HepG2 (cell line): Measurements from ENCODE around the gene TK2. TPM values are rescaled to one million over a fixed set of nuclear protein-coding genes. Genes with fewer than 3 reads are reported as not detected.
A peak's percentile ranks its signal among the peaks of the same experiment; 100 is the strongest.

Source experiments
- CCAR2 ChIP-seq: fragments of 200-400 bp; formaldehyde crosslinking; optimal IDR thresholded peaks from 2 replicates; pipeline ENCODE3; 2018; ENCODE audit warnings: low read depth, mild to moderate bottlenecking, low read length, moderate library complexity
- HNRNPK ChIP-seq: fragments of 200-400 bp; formaldehyde crosslinking; IDR thresholded peaks from 2 replicates; pipeline ENCODE4 v1.6.1; 2018; ENCODE audit warnings: low read length, low read depth, moderate library complexity, mild to moderate bottlenecking; ENCODE audit not compliant: poor library complexity, severe bottlenecking
- KLF12 ChIP-seq: sonication (generic); formaldehyde crosslinking; IDR thresholded peaks from 2 replicates; pipeline ENCODE4 v1.4.0; 2020; ENCODE audit warnings: missing genetic modification reagents, borderline replicate concordance
- MAFG ChIP-seq: sonication (generic); formaldehyde crosslinking; IDR thresholded peaks from 2 replicates; pipeline ENCODE4 v1.5.1; 2020; ENCODE audit warnings: mild to moderate bottlenecking, missing genetic modification reagents
- MAFK ChIP-seq, 2 experiments: IDR thresholded peaks in 1 of 2; conservative IDR thresholded peaks in 1 of 2; 2 replicates each; pipeline ENCODE4 v1.6.1; 2011; ENCODE audit warnings: improper control_type of control experiment in 2 of 2, low read length in 2 of 2
- MATR3 ChIP-seq: sonication (generic); formaldehyde crosslinking; IDR thresholded peaks from 2 replicates; pipeline ENCODE4 v1.4.0; 2020; ENCODE audit warnings: missing genetic modification reagents
- MLXIP ChIP-seq: sonication (generic); formaldehyde crosslinking; IDR thresholded peaks from 2 replicates; pipeline ENCODE4 v1.9.0; 2021; ENCODE audit warnings: missing genetic modification reagents, borderline replicate concordance
- POLR2A ChIP-seq, 2 experiments: IDR thresholded peaks; 2 replicates each; pipeline ENCODE4 v1.6.1; 2011; ENCODE audit warnings: low read depth in 2 of 2, low read length in 2 of 2, mild to moderate bottlenecking in 1 of 2, moderate library complexity in 1 of 2; ENCODE audit not compliant: insufficient read depth in 1 of 2
- SRF ChIP-seq: IDR thresholded peaks from 2 replicates; pipeline ENCODE4 v1.6.1; 2011; ENCODE audit warnings: mild to moderate bottlenecking, low read depth, low read length, moderate library complexity
- TBL1XR1 ChIP-seq: fragments of 150-350 bp; IDR thresholded peaks from 2 replicates; pipeline ENCODE4 v1.6.1; 2014; ENCODE audit warnings: borderline replicate concordance, low read length; ENCODE audit not compliant: partially characterized antibody
- TCF12 ChIP-seq, 2 experiments: fragments of 450-650 bp in 1 of 2; sonication (generic) in 1 of 2; formaldehyde crosslinking in 1 of 2; IDR thresholded peaks; 2 replicates each; pipeline versions ENCODE4 v1.6.1 to v1.8.0; 2017 to 2022; ENCODE audit warnings: antibody characterized with exemption in 1 of 2, mild to moderate bottlenecking in 1 of 2, missing genetic modification reagents in 1 of 2, moderate library complexity in 1 of 2
- TRIM22 ChIP-seq: fragments of 450-650 bp; IDR thresholded peaks from 2 replicates; pipeline ENCODE4 v1.6.1; 2017
- YEATS2 ChIP-seq: sonication (generic); formaldehyde crosslinking; IDR thresholded peaks from 2 replicates; pipeline ENCODE4 v1.4.0; 2020; ENCODE audit warnings: missing genetic modification reagents, borderline replicate concordance
- ZNF33B ChIP-seq: sonication (generic); formaldehyde crosslinking; IDR thresholded peaks from 2 replicates; pipeline ENCODE4 v1.5.1; 2020; ENCODE audit warnings: mild to moderate bottlenecking, missing genetic modification reagents
- ZNF577 ChIP-seq: sonication (generic); formaldehyde crosslinking; IDR thresholded peaks from 2 replicates; pipeline ENCODE4 v1.4.0; 2020; ENCODE audit warnings: mild to moderate bottlenecking, low read depth, missing genetic modification reagents, borderline replicate concordance
- polyA plus RNA-seq, 8 experiments: library from polyadenylated mRNA; depleted of rRNA in 3 of 8; stranded (reverse) in 7 of 8; unstranded in 1 of 8; fragments of >200 nt; fragmentation: Illumina TruSeq in 4 of 8; extraction: Trizol in 4 of 8; gene quantifications; 2 replicates each; pipeline versions ENCODE4 v1.2.1 to v1.2.3, GENCODE V29; 2011 to 2016; ENCODE audit warnings: low read depth in 4 of 8, missing spikeins in 1 of 8, mixed read lengths in 1 of 8; ENCODE audit not compliant: insufficient read depth in 1 of 8
- total RNA-seq, 5 experiments: library from RNA; depleted of rRNA; stranded (reverse); fragments of >200 nt; fragmentation: Illumina TruSeq; extraction: Trizol; gene quantifications; 2 replicates each; pipeline ENCODE4 v1.2.3, GENCODE V29; 2016; ENCODE audit warnings: low read depth in 1 of 5
- TF ChIP-seq, protein P1 (sequence below): sonication (generic); formaldehyde crosslinking; IDR thresholded peaks from 2 replicates; pipeline ENCODE4 v1.9.0; 2022; ENCODE audit warnings: missing genetic modification reagents, mild to moderate bottlenecking, borderline replicate concordance

The TK2 gene
- total and polyA plus RNA-seq, 2 of the 13 experiments (the other 11 are each of a cell fraction or from before 2014, with no cell fraction given): 18.7 to 21.0 TPM

DNA sequence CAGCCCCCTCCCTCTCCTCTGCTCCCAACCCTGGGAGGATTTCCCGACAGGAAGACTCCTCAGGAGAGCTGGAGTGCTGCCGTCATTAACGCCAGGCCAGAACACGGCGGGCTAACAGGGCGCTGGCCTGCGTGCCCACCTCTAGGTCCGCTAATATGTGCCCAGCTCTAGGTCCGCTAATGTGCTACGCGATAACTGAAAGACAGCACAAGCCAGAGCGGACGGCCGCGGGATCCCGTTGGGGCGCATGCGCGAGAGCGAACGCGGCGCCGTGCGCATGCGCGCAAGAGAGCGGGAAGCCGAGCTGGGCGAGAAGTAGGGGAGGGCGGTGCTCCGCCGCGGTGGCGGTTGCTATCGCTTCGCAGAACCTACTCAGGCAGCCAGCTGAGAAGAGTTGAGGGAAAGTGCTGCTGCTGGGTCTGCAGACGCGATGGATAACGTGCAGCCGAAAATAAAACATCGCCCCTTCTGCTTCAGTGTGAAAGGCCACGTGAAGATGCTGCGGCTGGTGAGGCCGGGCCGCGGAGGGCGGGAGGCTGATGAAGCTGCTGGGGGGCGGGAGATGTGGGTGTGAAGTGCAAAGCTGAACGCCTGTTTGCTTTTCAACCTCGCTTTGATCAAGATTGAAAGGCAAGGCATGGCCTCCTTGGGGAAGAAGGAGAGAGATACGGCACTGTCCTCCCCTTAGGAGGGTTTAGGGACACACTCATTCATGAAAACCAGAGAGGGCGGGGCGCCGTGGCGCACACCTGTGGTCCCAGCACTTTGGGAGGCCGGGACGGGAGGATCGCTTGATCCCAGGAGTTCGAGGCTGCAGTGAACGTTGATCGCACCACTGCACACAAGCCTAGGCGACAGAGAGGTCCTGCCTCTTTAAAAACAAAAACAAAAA, 2.6 kb upstream of the TK2 start, which contains the start of gene CKLF (continued):
- no peak for TF ChIP-seq TCF12 (IDR thresholded peaks at IDR 0.05)
- TF ChIP-seq TCF12 (CRISPR knock-in tag; IDR thresholded peaks at IDR 0.05): no peak; the same call in none of the 2 replicates
- TF ChIP-seq MAFG: no peak
- TF ChIP-seq ZNF577 (CRISPR knock-in tag): peak; percentile 96; the same call in 1 of the 2 replicates
- no peak for TF ChIP-seq TRIM22
- no peak for TF ChIP-seq MAFK (conservative IDR thresholded peaks at IDR 0.05 in 1 of 2, IDR thresholded peaks at IDR 0.05 in 1 of 2; ENCODE audit: low read length in 2 of 2)
- peak; percentile 87 to 97 for TF ChIP-seq POLR2A (IDR thresholded peaks at IDR 0.05; ENCODE audit: insufficient read depth in 1 of 2, low read depth in 2 of 2, low read length in 2 of 2)
- TF ChIP-seq KLF12 (CRISPR knock-in tag): peak; percentile 93
- TF ChIP-seq TBL1XR1: peak; percentile 64
- TF ChIP-seq ZNF33B (CRISPR knock-in tag): peak; percentile 100
- no peak for TF ChIP-seq SRF
- TF ChIP-seq CCAR2: peak; percentile 62
- TF ChIP-seq MLXIP: peak; percentile 86; the same call in 1 of the 2 replicates
- TF ChIP-seq, protein P1, sequence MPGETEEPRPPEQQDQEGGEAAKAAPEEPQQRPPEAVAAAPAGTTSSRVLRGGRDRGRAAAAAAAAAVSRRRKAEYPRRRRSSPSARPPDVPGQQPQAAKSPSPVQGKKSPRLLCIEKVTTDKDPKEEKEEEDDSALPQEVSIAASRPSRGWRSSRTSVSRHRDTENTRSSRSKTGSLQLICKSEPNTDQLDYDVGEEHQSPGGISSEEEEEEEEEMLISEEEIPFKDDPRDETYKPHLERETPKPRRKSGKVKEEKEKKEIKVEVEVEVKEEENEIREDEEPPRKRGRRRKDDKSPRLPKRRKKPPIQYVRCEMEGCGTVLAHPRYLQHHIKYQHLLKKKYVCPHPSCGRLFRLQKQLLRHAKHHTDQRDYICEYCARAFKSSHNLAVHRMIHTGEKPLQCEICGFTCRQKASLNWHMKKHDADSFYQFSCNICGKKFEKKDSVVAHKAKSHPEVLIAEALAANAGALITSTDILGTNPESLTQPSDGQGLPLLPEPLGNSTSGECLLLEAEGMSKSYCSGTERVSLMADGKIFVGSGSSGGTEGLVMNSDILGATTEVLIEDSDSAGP: peak; percentile 97
- no peak for TF ChIP-seq MATR3 (CRISPR knock-in tag)
- peak; percentile 85 for TF ChIP-seq YEATS2 (CRISPR knock-in tag)
- no peak for TF ChIP-seq HNRNPK
